K562 (cell line): ENCODE results near the gene SFXN3. TPM values are rescaled to one million over a fixed set of nuclear protein-coding genes. Genes with fewer than 3 reads are reported as not detected.

ENCODE experiments used
- CHD1 ChIP-seq: fragments of 200-600 bp; sonication (generic); IDR thresholded peaks from one replicate; pipeline ENCODE4 v1.6.1; 2012; ENCODE audit warnings: mild to moderate bottlenecking, moderate library complexity, low read length, inconsistent platforms
- CLOCK ChIP-seq: fragments of 250-450 bp; sonication (Bioruptor Pico); IDR thresholded peaks from 2 replicates; pipeline ENCODE4 v1.4.0; 2020; ENCODE audit warnings: mild to moderate bottlenecking, moderate library complexity, borderline replicate concordance
- GATAD2B ChIP-seq: fragments of 450-650 bp; IDR thresholded peaks from 2 replicates; pipeline ENCODE4 v1.6.1; 2017; ENCODE audit warnings: mild to moderate bottlenecking, borderline replicate concordance
- ILK ChIP-seq: fragments of 450-650 bp; IDR thresholded peaks from 2 replicates; pipeline ENCODE4 v1.6.1; 2016; ENCODE audit warnings: missing genetic modification characterization, low read depth, mild to moderate bottlenecking, missing compliant biosample characterization, moderate library complexity, borderline replicate concordance
- NR0B1 ChIP-seq: fragments of 450-650 bp; IDR thresholded peaks from one replicate; pipeline ENCODE4 v1.6.1; 2018; ENCODE audit warnings: mild to moderate bottlenecking, moderate library complexity; ENCODE audit not compliant: partially characterized antibody
- PHF8 ChIP-seq: fragments of 200-600 bp; sonication (generic); IDR thresholded peaks from 2 replicates; pipeline ENCODE4 v1.6.1; 2012; ENCODE audit warnings: mixed run types, mild to moderate bottlenecking, inconsistent platforms, low read length, moderate library complexity, borderline replicate concordance
- RBM22 ChIP-seq: fragments of 200-400 bp; formaldehyde crosslinking; IDR thresholded peaks from 2 replicates; pipeline ENCODE4 v1.6.1; 2018; ENCODE audit warnings: low read length, low read depth; ENCODE audit not compliant: poor library complexity, severe bottlenecking
- SMC3 ChIP-seq: conservative IDR thresholded peaks from 2 replicates; pipeline ENCODE4 v1.6.1; 2011; ENCODE audit warnings: low read depth, low read length, improper control_type of control experiment; ENCODE audit not compliant: insufficient read depth
- TCF3 ChIP-seq: sonication (generic); formaldehyde crosslinking; IDR thresholded peaks from 2 replicates; pipeline ENCODE4 v1.4.0; 2020; ENCODE audit warnings: mild to moderate bottlenecking, missing genetic modification reagents
- TCFL5 ChIP-seq: fragments of 250-450 bp; sonication (Bioruptor Pico); conservative IDR thresholded peaks from 2 replicates; pipeline ENCODE4 v1.6.1; 2021; ENCODE audit warnings: mild to moderate bottlenecking, moderate library complexity, matching md5 sums
- UBTF ChIP-seq, 2 experiments: IDR thresholded peaks; 2 replicates each; pipeline ENCODE4 v1.6.1; 2012; ENCODE audit warnings: improper control_type of control experiment in 2 of 2, low read depth in 2 of 2, low read length in 2 of 2, borderline replicate concordance in 1 of 2
- ZBED1 ChIP-seq: IDR thresholded peaks from 2 replicates; pipeline ENCODE4 v1.6.1; 2014
- ZBTB33 ChIP-seq: sonication (generic); formaldehyde crosslinking; IDR thresholded peaks from 2 replicates; pipeline ENCODE4 v1.8.1; 2023; ENCODE audit warnings: mild to moderate bottlenecking, missing genetic modification reagents
- ZHX1 ChIP-seq: fragments of 150-350 bp; conservative IDR thresholded peaks from 2 replicates; pipeline ENCODE4 v1.6.1; 2014; ENCODE audit warnings: low read length
- ZNF232 ChIP-seq: sonication (generic); formaldehyde crosslinking; IDR thresholded peaks from 2 replicates; pipeline ENCODE4 v1.8.0; 2022; ENCODE audit warnings: mild to moderate bottlenecking, missing genetic modification reagents
- ZNF507 ChIP-seq: conservative IDR thresholded peaks from 2 replicates; pipeline ENCODE4 v1.6.1; 2017; ENCODE audit warnings: missing genetic modification characterization, missing compliant biosample characterization
- polyA plus RNA-seq, 8 experiments: library from polyadenylated mRNA; depleted of rRNA in 4 of 8; stranded (reverse) in 5 of 8; unstranded in 3 of 8; fragments of >200 nt; fragmentation: Nextera tagmentation in 2 of 8; fragmentation: Illumina TruSeq in 1 of 8; extraction: Ambion mirVana in 2 of 8; extraction: Trizol in 1 of 8; gene quantifications; 2 replicates each; pipeline versions ENCODE4 v1.2.1 to v1.2.3, GENCODE V29; 2011 to 2014; ENCODE audit warnings: inconsistent platforms in 1 of 8, missing spikeins in 1 of 8
- total RNA-seq, 7 experiments: library from RNA; depleted of rRNA in 6 of 7; stranded (reverse); fragments of >200 nt in 6 of 7; fragmentation: Illumina TruSeq in 2 of 7; extraction: Trizol in 2 of 7; gene quantifications; 2 replicates each; pipeline versions ENCODE4 v1.2.1 to v1.2.3, GENCODE V29; 2011 to 2021; ENCODE audit warnings: low replicate concordance in 1 of 7

The SFXN3 gene
- total and polyA plus RNA-seq, 9 of the 15 experiments (the other 6 are each of a cell fraction or from before 2014, with no cell fraction given): 0.24 to 4.6 (median 0.86) TPM

GRCh38 chr10:101061624-101062231 is 30.7 kb downstream of the SFXN3 start, which contains the start of gene KAZALD1 (continued):
- TF ChIP-seq CLOCK (no peak), ZHX1 (no peak), TCF3 (CRISPR knock-in tag) (no peak), ILK (tag) (no peak), ZBTB33 (CRISPR knock-in tag) (no peak), UBTF (IDR thresholded peaks at IDR 0.05; ENCODE audit: borderline replicate concordance in 1 of 2, low read depth in 2 of 2, low read length in 2 of 2) (0 out of 4 replicates have a peak, but pooled peaks of 1 of the 2 experiments have one; percentile 34), GATAD2B (no peak), PHF8 (no peak), ZNF507 (tag) (no peak), RBM22 (peak; percentile 35), SMC3 (no peak), NR0B1 (no peak), CHD1 (peak; percentile 50), ZNF232 (CRISPR knock-in tag) (no peak), ZBED1 (no peak), TCFL5 (no peak)
